ENCODE results near the gene NOA1. TPM values are rescaled to one million over a fixed set of nuclear protein-coding genes. Genes with fewer than 3 reads are reported as not detected.
"Not testable (repeated sequence)": the region's sequence is repeated elsewhere in the genome, so short reads cannot be mapped to it uniquely, and the experiment has no call there.

Gene NOA1
- total and polyA plus RNA-seq, 8 donors, result 5.2 to 27.0 (median 14.7) TPM

- H3K27me3 ChIP-seq, result no peaks in the 10 kb centered on the region
- no peaks in the 10 kb centered on the region for H3K4me1 ChIP-seq
- ATAC-seq, result no peak
- H3K4me3 ChIP-seq, result no peak overlapping the region
- DNase-seq, result no peak
- H3K9me3 ChIP-seq, result no peaks in the 10 kb centered on the region
- peaks cover 0 to 12% (median 0%) of the 10 kb centered on the region in 3 donors for H3K36me3 ChIP-seq
- WGBS, 2 donors, result 93 to 96% methylated on average over 6 of the region's 6 CpGs
- intact Hi-C loops (cut with DNase I), result no loop called here
- no peak overlapping the region for H3K27ac ChIP-seq
- FAIRE-seq, result no peak
- no peak for TF ChIP-seq CTCF (IDR thresholded peaks at IDR 0.05)
Measured at GRCh38 chr4:56937262-56937661, 40.1 kb downstream of the NOA1 start.

- H3K27ac ChIP-seq, result no peak overlapping the region
- peaks cover 0 to 18% (median 15%) of the 10 kb centered on the region in 3 donors for H3K36me3 ChIP-seq
- H3K4me3 ChIP-seq, result no peak overlapping the region
Measured at GRCh38 chr4:56931924-56932323, 45.5 kb downstream of the NOA1 start.

GRCh38 chr4:56930638-56931037 lies 46.8 kb downstream of the NOA1 start:
- FAIRE-seq (no peak), ATAC-seq (no peak), DNase-seq (no peak)
- Histone ChIP-seq H3K27me3 (no peaks in the 10 kb centered on the region), H3K27ac (no peak overlapping the region), H3K36me3 (peaks cover 0 to 18% (median 15%) of the 10 kb centered on the region in 3 donors), H3K4me1 (no peaks in the 10 kb centered on the region), H3K9me3 (no peaks in the 10 kb centered on the region), H3K4me3 (no peak overlapping the region)
- WGBS, 2 donors, result 96 to 97% methylated on average over 7 of the region's 7 CpGs
- intact Hi-C loops (cut with DNase I), result no loop called here
- no peak for TF ChIP-seq CTCF (IDR thresholded peaks at IDR 0.05)

More at GRCh38 chr4:56931924-56932323, 45.5 kb downstream of the NOA1 start:
- ATAC-seq, result no peak
- intact Hi-C loops (cut with DNase I), result no loop called here
- no peaks in the 10 kb centered on the region for H3K27me3 ChIP-seq
- DNase-seq, result no peak
- no peaks in the 10 kb centered on the region for H3K9me3 ChIP-seq
- FAIRE-seq, result no peak
- H3K4me1 ChIP-seq, result no peaks in the 10 kb centered on the region
- no peak for TF ChIP-seq CTCF (IDR thresholded peaks at IDR 0.05)
- 50 to 57% methylated on average over 4 of the region's 4 CpGs for WGBS, 2 donors

GRCh38 chr4:56927196-56927595 lies 50.2 kb downstream of the NOA1 start:
- WGBS, 2 donors, result 73 to 76% methylated on average over 2 of the region's 2 CpGs
- FAIRE-seq, result no peak
- Histone ChIP-seq H3K9me3 (no peaks in the 10 kb centered on the region), H3K27me3 (no peaks in the 10 kb centered on the region), H3K4me1 (no peaks in the 10 kb centered on the region), H3K27ac (no peak overlapping the region), H3K36me3 (peaks cover 0 to 24% (median 18%) of the 10 kb centered on the region in 3 donors), H3K4me3 (no peak overlapping the region)
- intact Hi-C loops (cut with DNase I), result no loop called here
- DNase-seq, result no peak
- no peak for ATAC-seq
- no peak for TF ChIP-seq CTCF (IDR thresholded peaks at IDR 0.05)

- intact Hi-C loops (cut with DNase I), result loop anchor here in 2 of 3 donors (10.0 kb wide), 2 partner anchors 50 to 60 kb away; partner anchors contain the start of genes NOA1 (in 1 of the 2) and POLR2B (in 1 of the 2)
- not testable (repeated sequence) for ATAC-seq, H3K36me3 ChIP-seq, DNase-seq, H3K4me3 ChIP-seq, H3K9me3 ChIP-seq, H3K27me3 ChIP-seq, FAIRE-seq, H3K27ac ChIP-seq
- WGBS, 2 donors, result 97 to 98% methylated on average over 12 of the region's 12 CpGs
- H3K4me1 ChIP-seq, result peaks cover 10 to 21% (median 19%) of the 10 kb centered on the region in 3 donors
Measured at GRCh38 chr4:56914977-56915376, 62.4 kb downstream of the NOA1 start.
